Lower leg skin (tissue), 4 donors: ENCODE measurements around the gene LRRC53. TPM values are rescaled to one million over a fixed set of nuclear protein-coding genes. Genes with fewer than 3 reads are reported as not detected.

Experiments used
- DNase-seq, 2 donors: peaks; one replicate each; pipeline ENCODE4 v3.0.0-alpha.2; 2019; ENCODE audit warnings: low spot score in 2 of 2
- H3K4me3 ChIP-seq: fragments of 200-600 bp; sonication (generic); 2 replicates; pipeline ENCODE4 v1.5.1; 2017; ENCODE audit warnings: mild to moderate bottlenecking, low read depth; ENCODE audit not compliant: poor library complexity, severe bottlenecking
- CTCF ChIP-seq, 3 donors: fragments of 450-650 bp; IDR thresholded peaks; one replicate each; pipeline ENCODE4 v1.5.1; 2016; ENCODE audit warnings: antibody characterized with exemption in 3 of 3, mild to moderate bottlenecking in 3 of 3, moderate library complexity in 2 of 3
- POLR2A ChIP-seq, 2 donors: fragments of 450-650 bp; IDR thresholded peaks; one replicate each; pipeline ENCODE4 v1.6.1; 2016 to 2017; ENCODE audit warnings: antibody characterized with exemption in 2 of 2, mild to moderate bottlenecking in 1 of 2, moderate library complexity in 1 of 2
- WGBS, 2 donors: methylation state at CpG; one replicate each; pipeline ENCODE4 v1.1.5; 2018; 5-methylcytosine and 5-hydroxymethylcytosine counted together
- intact Hi-C: fragments of 100-400 bp; cut with DNase I; formaldehyde crosslinking; loops from one replicate; pipeline ENCODE4 v1.15.0; 2023; ENCODE audit warnings: low total_unique reads
- total RNA-seq, 4 donors: library from RNA; depleted of rRNA; stranded (reverse); fragments of >200 nt; gene quantifications; one replicate each; pipeline ENCODE4 v1.1.0, GENCODE V29; 2016

LRRC53 gene
- total RNA-seq, 4 donors from 2014 or later: not detected

GRCh38 chr1:74531796-74532195, 19.4 kb upstream of the LRRC53 start:
- no peak overlapping the region for H3K4me3 ChIP-seq
- intact Hi-C loops: no loop called here
- WGBS, 2 donors: 49 to 67% methylated on average over 1 of the region's 1 CpG
- no peak for DNase-seq
- TF ChIP-seq CTCF (IDR thresholded peaks at IDR 0.05) (no peak), POLR2A (IDR thresholded peaks at IDR 0.05) (no peak)

- no peak overlapping the region for H3K4me3 ChIP-seq
- intact Hi-C loops: no loop called here
- TF ChIP-seq POLR2A (IDR thresholded peaks at IDR 0.05) (no peak), CTCF (IDR thresholded peaks at IDR 0.05) (no peak)
- no peak for DNase-seq
Observed at GRCh38 chr1:74530892-74531291, 18.5 kb upstream of the LRRC53 start.

GRCh38 chr1:74528123-74528522, 15.7 kb upstream of the LRRC53 start:
- TF ChIP-seq POLR2A (IDR thresholded peaks at IDR 0.05) (no peak), CTCF (IDR thresholded peaks at IDR 0.05) (no peak)
- H3K4me3 ChIP-seq: no peak overlapping the region
- WGBS, 2 donors: 88 to 89% methylated on average over 4 of the region's 4 CpGs
- intact Hi-C loops: no loop called here
- DNase-seq: no peak

GRCh38 chr1:74526708-74527107, 14.3 kb upstream of the LRRC53 start:
- no peak for DNase-seq
- TF ChIP-seq CTCF (IDR thresholded peaks at IDR 0.05) (no peak), POLR2A (IDR thresholded peaks at IDR 0.05) (no peak)
- intact Hi-C loops: no loop called here
- 66 to 77% methylated on average over 2 of the region's 2 CpGs for WGBS, 2 donors
- no peak overlapping the region for H3K4me3 ChIP-seq

GRCh38 chr1:74523873-74524480, 11.6 kb upstream of the LRRC53 start:
- TF ChIP-seq CTCF (IDR thresholded peaks at IDR 0.05): no peak
- TF ChIP-seq POLR2A (IDR thresholded peaks at IDR 0.05): no peak
- H3K4me3 ChIP-seq: no peak overlapping the region
- DNase-seq: no peak
- intact Hi-C loops: no loop called here
- 62 to 64% methylated on average over 2 of the region's 2 CpGs for WGBS, 2 donors

- 35% methylated on average over 4 of the region's 4 CpGs for WGBS, 2 donors
- H3K4me3 ChIP-seq: no peak overlapping the region
- DNase-seq: no peak
- intact Hi-C loops: no loop called here
- TF ChIP-seq CTCF (IDR thresholded peaks at IDR 0.05) (no peak), POLR2A (IDR thresholded peaks at IDR 0.05) (no peak)
Observed at GRCh38 chr1:74522148-74522547, 9.7 kb upstream of the LRRC53 start.
